ENCODE data around the gene CFAP107.

CFAP107 gene

DNA sequence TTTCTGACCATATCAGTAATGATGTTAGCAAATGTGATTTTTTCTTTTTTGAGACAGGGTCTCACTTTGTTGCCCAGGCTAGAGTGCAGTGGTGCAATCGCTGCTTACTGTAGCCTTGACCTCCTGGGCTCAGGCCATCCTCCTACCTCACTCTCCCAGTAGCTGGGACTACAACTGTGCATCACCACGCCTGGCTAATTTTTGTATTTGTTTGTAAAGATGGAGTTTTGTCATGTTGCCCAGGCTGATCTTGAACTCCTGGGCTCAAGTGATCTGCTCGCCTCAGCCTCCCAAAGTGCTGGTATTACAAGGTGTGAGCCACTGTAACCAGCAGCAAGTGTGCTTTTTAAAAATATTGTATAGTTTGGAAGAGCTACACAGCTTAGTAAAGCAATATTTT lies 4.1 kb upstream of the CFAP107 start:
- no peak for DNase-seq (ENCODE audit: low spot score)

DNA sequence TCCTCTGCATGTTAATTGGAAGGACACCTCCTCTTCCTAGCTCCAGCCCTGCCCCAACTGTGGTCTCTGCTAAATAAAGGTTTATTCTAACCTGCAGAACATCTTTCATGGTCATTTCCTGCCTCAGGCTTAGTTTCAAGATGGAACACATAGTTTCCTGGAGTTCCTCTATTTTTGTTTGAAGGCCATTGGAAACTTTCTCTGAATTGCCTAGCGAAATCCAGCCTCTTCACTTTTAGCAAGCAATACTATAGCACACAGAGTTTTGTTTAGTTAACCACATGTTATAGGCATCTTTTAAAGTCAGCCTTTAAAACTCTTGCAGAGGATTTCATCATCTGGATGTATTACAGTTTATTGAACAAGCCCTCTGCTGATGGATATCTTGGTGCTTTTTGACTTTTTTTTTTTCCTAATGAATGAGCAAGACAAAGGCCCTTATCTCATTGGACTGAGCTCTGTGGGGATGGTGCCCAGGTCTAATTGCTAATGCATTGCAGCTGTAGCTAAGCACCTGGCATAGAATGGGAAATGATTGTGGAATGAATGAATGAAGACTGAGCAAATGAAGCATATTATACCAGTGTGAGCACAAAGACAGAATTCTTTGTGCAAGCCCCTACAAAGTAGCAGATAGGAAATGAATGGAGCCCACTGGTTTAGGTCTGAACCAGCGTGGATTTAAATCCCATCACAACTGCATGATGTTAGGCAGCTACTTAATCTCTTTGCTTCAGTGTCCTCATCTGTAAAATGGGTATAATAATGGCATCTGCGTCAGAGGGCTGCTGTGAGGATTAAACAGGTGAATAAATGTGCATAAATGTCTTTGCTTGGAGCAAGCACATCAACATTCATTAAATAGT lies 641 bp upstream of the CFAP107 start:
- DNase-seq (ENCODE audit: low spot score), result no peak

DNA sequence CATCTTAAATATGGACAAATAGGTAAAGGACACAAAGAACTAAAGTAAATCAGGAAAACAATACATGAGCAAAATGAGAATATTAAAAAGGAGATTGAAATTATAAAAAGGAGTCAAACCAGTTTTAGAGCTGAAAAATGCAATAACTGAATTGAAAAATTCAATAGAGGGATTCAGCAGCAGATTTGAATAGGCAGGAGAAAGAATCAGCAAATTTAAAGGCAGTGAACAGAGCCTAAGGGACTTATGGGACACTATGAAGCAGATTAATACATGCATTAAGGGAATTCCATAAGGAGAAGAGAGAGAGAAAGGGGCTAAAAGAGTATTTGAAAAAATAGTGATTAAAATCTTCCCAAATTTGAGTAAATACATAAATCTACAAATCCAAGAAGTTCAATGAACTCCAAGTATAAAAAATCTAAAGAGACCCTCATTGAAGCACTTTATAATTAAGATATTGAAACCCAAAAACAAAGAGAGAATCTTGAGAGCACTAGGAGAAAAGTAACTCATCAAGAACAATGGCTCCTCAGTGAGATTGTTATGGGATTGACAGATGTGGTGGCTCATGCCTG lies 2.9 kb downstream of the CFAP107 start:
- DNase-seq (ENCODE audit: low spot score), result no peak

DNA sequence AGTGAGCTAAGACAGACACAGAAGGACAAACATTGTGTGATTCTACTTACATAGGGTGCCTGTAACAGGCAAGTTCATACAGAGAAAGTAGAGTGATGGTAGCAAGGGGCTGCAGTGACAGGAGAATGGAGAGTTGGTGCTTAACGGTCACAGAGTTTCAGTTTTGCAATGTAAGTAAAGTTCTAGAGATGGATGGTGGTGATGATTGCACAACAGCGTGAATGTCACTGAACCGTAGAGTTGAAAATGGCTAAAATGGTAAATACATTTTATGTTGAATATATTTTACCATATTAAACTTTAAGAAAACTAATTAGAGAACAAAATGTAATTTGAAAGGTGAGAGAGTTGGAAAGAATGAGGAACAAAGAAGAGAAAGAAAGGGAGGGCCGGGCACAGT lies 8.7 kb downstream of the CFAP107 start:
- DNase-seq (ENCODE audit: low spot score), result no peak

DNA sequence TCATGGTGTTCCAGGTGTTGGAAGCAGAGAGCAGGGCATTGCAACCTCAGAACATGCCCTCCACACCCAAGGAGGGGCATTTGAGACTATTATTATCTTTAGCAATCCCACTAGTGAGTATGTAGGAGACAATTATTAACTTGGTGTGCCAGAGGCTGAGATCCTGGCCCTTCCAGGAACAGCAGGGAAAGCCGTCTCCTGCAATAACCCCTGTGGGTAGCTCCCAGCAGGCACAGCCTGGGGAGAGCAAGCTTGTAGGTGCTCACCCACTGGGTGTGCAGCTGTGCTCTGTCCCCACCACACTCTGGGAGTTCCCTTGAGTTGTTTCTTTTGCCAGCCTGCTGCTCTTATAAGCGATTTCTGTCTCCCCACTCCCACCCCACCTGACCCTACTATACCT lies 10.3 kb downstream of the CFAP107 start:
- DNase-seq (ENCODE audit: low spot score), result no peak

DNA sequence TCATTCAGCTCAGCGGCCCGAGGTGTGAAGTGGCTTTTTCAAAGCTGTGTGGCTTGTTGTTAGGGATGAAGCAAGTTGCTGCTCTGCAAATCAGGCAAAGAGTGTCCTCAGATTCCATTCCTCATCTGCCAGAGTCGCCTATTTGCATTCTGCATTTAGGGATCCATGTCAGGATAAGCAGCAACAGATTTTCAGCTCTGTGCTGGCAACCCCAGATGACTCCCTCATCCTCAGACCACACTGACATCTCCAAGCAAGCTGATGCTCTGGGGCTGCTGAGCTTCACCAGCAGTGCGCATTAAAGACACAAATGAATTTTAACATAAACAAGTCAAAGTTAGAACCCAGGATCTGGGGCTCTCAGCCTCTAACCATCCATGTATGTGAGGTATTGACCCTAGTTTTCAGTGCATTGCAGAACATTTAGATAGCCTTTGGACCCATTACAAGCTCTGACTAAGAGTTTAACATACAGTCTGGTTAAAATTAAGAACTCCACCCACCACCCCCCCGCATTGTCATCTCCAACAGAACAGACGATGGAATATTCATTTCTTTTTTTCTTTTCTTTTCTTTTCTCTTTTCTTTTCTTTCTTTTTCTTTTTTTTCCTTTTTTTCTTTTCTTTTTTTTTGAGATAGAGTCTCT lies 10.9 kb downstream of the CFAP107 start:
- no peak for DNase-seq (ENCODE audit: low spot score)

DNA sequence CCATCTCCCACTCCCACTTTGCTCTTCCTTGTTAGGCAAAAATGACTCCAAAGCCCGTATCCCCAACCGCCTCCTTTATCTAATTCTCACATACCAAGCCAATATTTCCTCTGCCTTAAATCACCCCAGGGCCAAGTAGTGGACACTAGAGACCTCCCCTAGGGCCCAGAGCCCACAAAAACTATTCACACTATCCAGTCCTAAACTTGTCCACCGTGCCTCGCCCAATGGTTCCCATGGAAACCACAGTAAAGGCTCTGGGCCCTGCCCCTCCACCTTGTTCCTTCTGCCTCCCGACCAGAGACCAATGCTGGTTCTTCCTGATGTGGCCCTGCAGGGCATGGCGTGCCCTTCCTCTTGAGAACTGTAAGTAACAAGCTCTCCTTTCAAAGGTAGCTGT lies 11.8 kb downstream of the CFAP107 start:
- DNase-seq (ENCODE audit: low spot score), result no peak

DNA sequence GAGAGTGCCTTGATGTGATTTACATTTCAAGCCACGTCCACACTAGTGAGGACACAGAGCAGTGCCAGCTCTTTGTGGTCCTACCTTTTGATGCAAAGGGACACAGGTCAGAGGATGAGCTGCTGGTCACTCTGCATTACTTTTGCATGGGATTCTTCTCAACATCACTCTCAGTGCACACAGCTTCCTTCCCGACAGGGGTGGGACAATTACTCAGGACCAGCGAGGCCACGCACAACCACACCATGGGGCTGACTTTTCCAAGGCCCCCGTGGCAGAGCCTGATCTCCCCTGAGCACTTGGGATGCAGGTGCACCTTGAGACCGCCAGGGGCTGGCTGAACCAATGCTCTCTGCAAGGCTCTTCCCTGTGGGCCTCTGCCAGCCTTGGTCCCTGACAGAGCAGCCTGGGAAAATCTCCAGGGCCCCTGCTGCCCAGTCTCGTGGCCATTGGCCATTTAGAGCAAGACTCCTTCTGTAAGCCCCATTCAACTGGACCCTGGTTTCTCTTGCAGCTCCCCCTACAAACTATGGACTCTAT lies 14.3 kb downstream of the CFAP107 start:
- DNase-seq (ENCODE audit: low spot score), result no peak

DNA sequence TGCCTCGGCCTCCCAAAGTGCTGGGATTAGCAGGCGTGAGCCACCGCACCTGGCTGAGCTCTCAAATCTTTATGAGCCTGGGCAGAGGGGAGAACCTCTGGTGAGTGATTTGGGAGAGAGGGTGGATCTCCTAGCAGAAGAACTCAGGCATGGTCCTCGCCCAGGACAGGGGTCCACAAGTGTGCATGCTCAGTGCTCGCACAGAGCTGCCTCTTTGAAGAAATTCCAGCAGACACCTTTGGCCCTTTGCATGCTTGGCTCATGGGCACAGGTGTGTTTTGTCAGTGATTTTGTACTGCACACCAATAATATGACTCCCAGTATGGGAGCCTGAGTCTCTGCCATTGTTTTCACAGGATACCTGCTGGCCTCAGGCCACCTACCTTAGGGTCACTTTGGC lies 15.8 kb downstream of the CFAP107 start:
- no peak for DNase-seq (ENCODE audit: low spot score)

DNA sequence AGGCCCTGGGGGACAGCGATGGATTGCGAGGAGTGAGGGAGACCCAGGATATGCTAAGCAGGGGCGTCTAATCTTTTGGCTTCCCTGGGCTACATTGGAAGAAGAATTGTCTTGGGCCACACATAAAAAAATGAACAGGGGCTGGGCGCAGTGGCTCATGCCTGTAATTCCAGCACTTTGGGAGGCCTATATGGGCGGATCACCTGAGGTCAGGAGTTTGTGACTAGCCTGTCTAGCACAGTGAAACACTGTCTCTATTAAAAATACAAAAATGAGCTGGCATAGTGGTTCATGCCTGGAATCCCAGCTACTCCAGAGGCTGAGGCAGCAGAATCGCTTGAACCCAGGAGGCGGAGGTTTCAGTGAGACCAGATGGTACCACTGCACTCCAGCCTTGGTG lies 16.8 kb downstream of the CFAP107 start:
- DNase-seq (ENCODE audit: low spot score), result no peak

DNA sequence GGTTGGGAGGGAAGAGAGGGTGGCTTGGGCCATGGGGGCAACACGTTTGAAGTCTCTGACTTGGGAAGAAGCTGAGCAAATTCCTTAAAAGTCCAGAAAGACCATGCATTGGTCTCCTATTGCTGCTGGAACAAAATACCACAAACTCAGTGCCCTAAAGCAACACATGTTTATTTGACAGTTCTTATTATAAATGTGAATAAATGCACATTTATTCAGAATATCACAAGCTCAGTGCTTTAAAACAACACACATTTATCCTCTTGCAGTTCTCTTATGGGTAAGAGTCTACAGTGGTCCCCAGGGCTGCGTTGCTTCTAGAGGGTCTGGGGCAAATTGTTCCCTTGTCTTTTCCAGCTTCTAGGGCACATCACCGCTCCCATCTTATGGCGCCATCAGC lies 17.5 kb downstream of the CFAP107 start:
- no peak for DNase-seq (ENCODE audit: low spot score)

DNA sequence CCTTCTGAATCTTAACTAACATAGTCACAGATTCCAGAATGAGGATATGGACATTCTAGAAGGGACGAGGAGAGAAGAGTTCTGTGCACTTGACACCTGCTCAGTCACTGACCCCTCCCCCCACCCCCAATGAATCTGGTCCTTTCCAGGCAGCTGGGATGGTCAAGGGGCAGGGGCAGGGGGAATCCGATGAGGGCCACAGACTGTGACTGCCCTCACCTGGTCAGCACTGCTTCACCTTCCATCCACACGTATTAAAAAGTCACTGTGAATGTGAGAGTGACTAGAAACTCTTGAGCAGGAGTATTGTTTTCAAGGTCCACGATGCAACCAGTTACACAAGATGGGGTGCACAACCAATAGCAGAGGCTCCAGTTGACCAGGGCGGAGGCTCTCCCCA lies 18.0 kb downstream of the CFAP107 start:
- no peak for DNase-seq (ENCODE audit: low spot score)

DNA sequence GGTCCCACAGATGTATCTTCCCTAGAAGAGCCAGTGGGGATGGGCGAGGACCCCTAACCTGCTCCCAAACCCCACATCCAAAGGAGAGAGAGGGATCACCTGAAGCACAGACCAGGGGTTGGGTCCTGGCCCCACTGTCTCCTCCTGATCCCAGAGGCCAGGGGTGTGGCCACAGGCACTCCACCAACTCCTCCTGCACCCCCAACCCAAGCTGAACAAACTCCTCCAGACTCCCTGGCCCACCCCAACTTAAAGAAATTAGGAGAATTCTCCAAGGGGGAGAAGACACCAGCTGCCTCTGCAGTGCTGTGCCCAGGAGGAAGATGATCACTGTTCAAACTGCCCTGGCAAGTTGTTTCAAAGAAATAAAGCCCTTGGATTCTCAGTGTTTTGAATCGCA lies 23.0 kb downstream of the CFAP107 start:
- DNase-seq (ENCODE audit: low spot score), result no peak

DNA sequence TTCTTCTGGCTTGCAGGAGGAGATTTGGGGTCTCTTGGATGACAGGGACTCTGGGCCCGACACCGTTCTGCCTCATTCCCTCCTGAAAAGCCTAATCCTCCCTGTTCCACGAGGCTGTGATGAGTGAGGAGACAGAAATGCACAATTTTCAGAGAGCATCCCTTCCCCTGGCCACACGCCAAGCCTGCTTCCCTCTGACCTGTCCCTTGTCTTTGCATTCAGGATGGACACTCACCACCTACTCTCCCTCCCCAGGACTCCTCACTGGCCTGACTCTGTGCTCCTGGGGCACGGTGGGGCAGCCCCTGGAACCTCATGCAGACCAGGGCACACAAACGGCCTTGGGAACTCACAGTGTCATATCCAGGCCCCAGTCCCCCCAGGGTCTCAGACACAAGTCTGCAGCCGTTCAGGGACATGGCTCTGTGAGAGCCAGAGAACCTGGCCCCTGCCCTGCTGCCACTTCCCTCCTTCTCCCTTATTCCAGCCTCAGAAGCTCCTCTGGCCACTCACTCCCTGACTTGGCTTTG lies 24.0 kb downstream of the CFAP107 start:
- no peak for DNase-seq (ENCODE audit: low spot score)

DNA sequence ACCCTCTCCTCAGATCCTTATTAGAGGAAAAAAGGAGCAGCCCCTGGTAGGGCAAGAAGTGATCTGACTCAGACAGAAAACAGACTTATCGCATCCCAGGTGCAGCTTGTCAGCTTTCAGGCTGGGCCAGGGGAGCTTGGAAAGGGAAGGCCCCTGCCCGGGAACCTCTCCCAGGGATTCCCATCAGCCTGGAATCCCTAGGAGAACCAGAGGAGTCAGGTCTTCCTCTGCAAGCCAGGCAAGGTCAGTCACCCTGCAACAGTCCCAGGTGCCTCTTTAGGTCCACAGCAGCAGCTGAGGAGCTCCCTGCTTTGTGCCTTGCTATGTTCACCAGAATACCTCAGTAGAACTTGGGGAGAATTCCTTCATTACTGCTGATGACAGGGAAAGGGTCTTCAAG lies 24.6 kb downstream of the CFAP107 start:
- DNase-seq (ENCODE audit: low spot score), result no peak

DNA sequence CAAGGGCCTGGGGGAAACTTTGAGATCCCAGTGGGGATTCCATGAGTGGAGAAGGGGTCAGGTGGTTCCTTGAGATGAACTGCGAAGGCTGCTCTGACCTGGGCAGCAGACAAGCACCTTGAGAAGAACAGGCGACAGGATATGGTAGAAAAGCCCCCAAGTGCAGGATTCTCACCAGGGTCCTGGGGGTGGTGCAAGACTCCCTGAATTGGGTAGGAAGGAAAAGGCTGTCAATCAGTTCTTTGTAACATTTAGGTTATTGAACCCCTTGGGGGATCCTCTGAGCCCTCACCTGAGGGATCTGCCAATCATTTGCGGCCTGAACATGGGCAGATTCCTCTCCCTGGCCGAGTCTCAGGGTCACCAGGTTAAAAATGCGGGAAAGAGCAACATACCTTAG lies 25.2 kb downstream of the CFAP107 start:
- no peak for DNase-seq (ENCODE audit: low spot score)

DNA sequence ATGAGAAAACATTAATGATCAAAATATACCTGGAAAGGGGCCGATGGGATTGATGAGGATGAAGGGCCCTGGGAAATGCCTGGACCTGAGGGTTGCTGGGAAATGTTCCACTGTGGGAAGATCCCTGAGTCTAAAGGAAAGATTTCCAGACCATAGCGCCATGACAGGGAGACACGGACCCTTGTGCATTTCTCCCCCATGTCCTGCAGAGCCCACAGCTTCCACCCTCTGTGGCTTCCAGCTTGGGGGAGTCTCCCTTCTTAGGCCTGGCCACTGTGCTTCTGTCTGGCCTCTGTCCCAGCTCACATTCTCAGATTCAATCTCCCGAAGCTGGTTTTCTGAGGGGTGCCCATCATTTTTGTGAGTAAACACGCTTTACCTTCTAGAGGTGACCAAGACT lies 26.5 kb downstream of the CFAP107 start:
- no peak for DNase-seq (ENCODE audit: low spot score)

DNA sequence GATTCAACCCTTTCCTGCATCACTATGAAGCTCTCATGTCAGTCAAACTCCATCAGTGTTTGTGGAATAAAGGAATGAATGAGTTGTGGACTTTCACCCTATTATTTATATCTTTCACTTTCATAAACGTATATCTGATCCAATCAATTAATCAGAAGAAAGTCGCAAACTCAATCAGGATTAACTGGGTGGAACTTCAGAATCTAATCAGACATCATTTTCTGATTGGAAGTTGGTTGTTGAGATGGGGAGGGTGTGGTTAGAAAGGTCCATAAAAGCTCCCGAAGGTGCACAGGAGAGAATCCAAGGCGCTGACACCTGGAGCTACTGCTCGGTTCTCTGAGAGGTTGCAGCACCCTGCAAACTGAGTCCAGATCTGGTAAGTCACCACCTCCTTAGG lies 27.4 kb downstream of the CFAP107 start, which contains the start of gene PRAMEF12:
PRAMEF12 (plus strand) TSS at position 301 of the 400 bp plus-strand sequence. CDS start 1,130 bp downstream, outside the sequence.
- no peak for DNase-seq (ENCODE audit: low spot score)

DNA sequence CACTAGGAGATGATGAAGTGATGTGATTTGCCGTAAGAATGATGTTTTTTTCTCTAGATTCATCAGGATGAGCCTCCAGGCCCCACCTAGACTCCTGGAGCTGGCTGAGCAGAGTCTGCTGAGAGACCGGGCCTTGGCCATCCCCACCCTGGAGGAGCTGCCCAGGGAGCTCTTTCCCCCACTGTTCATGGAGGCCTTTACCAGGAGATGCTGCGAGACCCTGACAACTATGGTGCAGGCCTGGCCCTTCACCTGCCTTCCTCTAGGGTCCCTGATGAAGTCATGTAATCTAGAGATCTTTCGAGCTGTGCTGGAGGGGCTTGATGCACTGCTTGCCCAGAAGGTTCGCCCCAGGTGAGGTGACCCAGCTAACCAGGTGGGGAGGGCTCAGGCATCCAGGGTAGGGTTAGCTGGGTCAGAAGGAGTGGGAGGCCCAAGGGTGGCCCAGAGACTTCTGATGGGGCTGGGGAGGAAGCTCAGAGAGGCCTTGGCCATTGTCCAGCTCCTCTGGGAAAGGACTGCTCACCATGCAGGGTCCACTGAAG lies 28.9 kb downstream of the CFAP107 start:
- no peak for DNase-seq (ENCODE audit: low spot score)

DNA sequence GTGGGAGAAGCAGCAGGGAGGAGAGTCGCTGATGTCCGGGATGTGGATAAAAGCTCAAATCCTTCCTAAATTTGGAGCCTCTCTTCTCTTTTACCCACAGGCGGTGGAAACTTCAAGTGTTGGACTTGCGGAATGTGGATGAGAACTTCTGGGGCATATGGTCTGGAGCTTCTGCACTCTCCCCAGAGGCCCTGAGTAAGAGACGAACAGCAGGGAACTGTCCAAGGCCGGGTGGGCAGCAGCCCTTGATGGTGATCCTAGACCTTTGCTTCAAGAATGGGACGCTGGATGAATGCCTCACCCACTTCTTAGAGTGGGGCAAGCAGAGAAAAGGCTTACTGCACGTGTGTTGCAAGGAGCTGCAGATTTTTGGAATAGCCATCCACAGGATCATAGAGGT lies 29.4 kb downstream of the CFAP107 start:
- DNase-seq (ENCODE audit: low spot score), result no peak

DNA sequence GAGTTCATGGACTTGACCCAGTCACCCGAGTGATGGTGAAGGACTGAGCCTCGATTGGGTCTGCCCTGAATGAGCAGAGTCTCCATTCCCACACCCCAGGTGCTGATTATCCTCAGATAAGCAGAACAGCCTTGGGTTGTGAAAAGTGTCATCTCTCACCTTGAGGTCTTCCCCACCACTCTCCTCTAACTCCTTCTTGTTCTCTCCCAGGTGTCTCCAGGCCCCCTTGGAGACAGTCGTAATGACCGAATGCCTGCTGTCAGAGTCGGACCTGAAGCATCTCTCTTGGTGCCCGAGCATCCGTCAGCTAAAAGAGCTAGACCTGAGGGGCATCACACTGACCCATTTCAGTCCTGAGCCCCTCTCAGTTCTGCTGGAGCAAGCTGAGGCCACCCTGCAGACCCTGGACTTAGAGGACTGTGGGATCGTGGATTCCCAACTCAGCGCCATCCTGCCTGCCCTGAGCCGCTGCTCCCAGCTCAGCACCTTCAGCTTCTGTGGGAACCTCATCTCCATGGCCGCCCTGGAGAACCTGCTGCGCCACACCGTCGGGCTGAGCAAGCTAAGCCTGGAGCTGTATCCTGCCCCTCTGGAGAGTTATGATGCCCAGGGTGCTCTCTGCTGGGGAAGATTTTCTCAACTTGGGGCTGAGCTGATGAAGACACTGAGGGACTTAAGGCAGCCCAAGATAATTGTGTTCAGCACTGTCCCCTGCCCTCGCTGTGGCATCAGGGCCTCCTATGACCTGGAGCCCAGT lies 31.0 kb downstream of the CFAP107 start:
- DNase-seq (ENCODE audit: low spot score), result no peak

DNA sequence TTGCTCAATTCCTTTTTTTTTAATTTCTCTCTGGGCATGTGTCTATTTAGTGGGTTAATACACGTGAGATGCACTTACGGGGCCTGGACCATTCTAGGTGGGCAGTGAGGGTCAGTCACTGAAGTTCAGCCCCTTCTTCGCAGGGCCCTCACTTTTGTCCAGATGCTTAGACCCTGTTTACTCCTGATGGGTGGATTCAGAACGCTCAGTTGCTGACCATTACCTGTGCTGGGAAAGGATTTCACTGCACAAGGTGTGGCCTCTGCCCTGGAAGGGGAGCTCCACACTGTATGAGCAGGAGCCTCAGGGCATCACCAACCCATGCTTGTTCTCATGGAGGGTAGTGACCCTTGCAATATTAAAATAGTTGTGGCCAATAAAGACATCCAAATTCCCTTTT lies 32.1 kb downstream of the CFAP107 start:
- DNase-seq (ENCODE audit: low spot score), result no peak
